Measurements from ENCODE around the gene CHRNA7.

The CHRNA7 gene

DNA sequence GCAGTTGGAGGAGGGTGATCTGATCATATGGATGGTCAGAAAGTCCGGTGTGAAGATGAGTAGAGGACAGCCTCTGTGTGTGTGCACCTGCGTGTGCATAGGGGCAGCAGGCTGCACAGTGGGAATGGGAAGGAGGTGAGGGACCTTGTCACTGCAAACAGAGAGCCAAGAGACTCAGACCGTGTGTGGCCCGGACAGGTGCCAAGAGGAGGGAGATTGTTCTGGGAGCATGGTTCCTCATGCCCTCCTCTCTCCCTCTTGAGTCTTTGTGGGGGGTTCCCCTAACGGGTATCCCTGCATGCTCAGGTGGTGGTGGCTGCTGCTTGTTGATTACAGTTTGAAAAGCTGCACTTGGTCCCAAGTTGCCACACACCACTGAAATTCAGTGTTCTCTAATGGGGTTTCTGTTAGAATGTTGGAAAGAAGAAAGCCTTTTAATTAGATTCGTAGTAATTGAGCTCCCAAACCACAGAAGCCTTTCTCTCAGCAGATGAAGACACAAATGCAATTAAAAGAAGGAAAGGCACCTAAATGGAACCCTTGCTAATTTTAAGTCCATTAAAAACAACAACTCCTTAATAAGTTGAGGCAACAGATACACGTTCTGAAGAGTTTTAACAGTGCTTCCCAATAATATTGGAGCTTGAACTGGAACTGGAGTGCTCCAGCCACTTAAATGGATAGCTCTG, 68.9 kb downstream of the CHRNA7 start:
- Mint-ChIP-seq H3K27ac (no peak overlapping the region), H3K4me1 (ENCODE audit: low read depth) (no peaks in the 10 kb centered on the region), H3K27me3 (no peaks in the 10 kb centered on the region), H3K36me3 (ENCODE audit: low read depth) (no peaks in the 10 kb centered on the region), H3K9me3 (no peaks in the 10 kb centered on the region), H3K4me3 (no peak overlapping the region)
- intact Hi-C loops (cut with micrococcal nuclease) = no loop called here

DNA sequence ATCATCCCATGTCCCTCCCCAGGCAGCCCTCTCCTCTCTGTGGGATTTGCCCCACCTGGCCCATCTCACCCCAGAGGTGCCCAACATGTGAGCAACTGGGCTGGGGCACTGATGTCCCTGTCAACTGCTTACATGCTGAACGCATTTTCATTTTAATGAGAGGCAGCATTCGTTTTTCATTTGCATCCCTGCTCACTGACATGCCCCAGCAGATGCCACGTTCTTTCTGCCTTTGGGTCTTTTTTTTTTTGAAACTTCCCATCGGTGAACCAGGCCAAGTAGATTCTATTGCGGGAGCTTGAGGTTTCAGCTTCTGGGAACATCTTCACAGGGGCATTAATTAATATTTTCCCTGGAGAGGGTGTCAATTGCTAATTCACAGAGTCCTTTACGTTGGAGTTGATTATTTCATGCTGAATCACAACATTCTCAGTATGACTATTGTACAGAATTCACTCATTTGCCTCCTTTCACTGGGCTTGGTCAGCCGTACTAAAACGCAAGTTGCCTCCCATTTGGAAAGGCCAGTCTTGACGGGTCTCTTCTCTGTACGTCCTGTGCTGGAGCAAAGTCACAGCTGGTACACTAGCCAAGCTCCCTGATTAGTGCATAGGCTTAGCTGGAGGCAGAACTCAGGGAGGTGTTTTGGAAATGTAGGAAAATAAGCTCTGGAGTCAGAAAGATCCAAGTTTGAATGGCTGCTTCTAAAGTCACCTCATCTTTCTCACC, 69.8 kb downstream of the CHRNA7 start:
- intact Hi-C loops (cut with micrococcal nuclease) = no loop called here
- Mint-ChIP-seq H3K27ac (no peak overlapping the region), H3K27me3 (peaks cover under 1% of the 10 kb centered on the region), H3K4me3 (no peak overlapping the region), H3K9me3 (no peaks in the 10 kb centered on the region), H3K4me1 (ENCODE audit: low read depth) (no peaks in the 10 kb centered on the region), H3K36me3 (ENCODE audit: low read depth) (no peaks in the 10 kb centered on the region)

DNA sequence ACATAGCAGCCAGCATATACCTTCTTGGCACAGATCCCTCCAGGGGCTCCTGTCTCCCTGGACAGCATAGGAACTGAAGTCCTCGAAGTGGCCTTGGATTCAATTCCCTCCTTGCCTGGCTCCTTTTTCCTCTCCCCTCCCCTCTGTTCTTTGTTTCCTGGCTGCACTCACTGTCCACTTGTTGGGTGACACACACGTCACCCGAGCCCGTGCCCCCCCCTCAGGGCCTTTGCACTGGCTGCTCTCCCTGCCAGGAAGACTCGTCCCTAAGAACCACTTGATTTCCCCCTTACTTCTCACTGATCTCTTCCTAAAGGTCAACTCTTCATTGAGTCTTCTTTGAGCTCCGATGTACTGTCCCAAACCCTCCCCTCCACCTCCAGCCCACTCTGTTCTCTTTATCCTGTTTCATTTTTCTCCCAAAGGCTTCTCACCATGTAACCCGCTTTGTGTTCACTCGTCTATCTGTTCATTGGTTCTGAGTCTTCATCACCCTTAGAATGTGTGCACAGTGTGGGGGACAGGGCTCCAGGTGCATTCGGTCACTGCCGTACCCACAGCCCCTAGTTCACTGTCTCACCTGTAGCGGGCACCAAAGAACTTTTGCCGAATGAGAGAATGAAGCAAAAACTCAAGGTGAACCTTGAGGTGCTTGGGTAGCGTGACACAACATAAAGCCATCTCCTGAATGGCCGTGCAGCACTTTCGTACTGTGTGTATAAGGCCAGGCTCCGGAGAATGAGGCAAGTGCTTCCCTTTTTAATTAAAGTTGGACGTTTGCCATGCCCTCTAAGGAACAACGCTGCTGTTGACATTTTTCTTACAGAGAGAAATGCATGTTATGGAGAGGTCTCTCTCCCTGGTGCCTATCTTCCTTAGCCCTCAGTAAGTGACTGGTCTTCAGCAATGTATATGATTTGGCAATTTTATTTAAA, 74.0 kb downstream of the CHRNA7 start:
- H3K27ac Mint-ChIP-seq = no peak overlapping the region
- intact Hi-C loops (cut with micrococcal nuclease) = no loop called here
- H3K36me3 Mint-ChIP-seq (ENCODE audit: low read depth) = no peaks in the 10 kb centered on the region
- no peaks in the 10 kb centered on the region for H3K9me3 Mint-ChIP-seq
- H3K4me3 Mint-ChIP-seq = no peak overlapping the region
- H3K27me3 Mint-ChIP-seq = peaks cover 7% of the 10 kb centered on the region
- no peaks in the 10 kb centered on the region for H3K4me1 Mint-ChIP-seq (ENCODE audit: low read depth)

DNA sequence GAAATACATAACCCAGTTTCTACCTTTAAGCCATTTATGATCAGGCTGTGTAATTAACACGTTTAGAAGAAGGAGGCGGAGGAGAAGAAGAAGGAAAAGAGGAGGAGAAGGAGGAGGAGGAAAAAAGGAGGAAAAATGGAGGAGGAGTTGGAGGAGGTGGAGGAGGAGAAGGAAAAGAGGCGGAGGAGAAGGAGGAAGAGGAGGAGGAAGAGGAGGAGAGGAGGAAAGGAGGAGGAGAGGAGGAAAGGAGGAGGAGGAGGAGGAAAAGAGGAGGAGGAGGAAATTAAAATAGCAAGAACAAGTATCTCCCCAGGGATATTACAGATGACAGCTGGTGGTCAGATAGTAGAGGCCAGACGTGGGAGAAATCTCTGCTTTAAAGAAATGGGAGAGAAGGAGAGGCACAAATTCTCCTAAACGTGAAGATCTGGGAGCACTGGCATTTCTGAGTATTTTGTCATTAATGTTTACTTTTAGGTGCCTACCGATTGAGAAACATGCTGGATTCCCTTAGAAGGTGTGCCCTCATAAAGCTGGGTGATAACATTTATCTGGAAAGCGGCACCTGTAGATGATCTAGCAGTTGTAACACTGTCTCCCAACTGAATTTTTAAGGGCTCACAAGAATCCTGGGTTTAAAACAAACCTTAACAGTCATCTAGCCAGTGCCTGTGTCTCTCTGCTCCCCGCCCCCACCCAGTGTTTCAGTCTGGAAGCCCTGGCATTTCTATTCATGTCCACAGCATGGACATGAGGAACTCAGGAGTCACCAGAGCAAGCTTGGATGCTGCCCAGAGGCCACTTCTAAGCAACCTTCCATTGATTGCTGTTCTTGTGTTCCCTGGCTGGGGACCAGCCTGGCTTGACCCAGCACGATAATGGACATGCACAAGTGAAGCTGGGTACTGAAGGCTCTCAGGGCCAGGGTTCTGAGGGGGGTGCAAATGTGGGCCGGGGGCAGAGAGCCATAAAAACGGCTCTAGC, 75.2 kb downstream of the CHRNA7 start:
- Mint-ChIP-seq H3K4me3 (no peak overlapping the region), H3K27ac (no peak overlapping the region), H3K27me3 (peaks cover 7% of the 10 kb centered on the region), H3K9me3 (no peaks in the 10 kb centered on the region), H3K36me3 (ENCODE audit: low read depth) (no peaks in the 10 kb centered on the region), H3K4me1 (ENCODE audit: low read depth) (no peaks in the 10 kb centered on the region)
- intact Hi-C loops (cut with micrococcal nuclease) = no loop called here

DNA sequence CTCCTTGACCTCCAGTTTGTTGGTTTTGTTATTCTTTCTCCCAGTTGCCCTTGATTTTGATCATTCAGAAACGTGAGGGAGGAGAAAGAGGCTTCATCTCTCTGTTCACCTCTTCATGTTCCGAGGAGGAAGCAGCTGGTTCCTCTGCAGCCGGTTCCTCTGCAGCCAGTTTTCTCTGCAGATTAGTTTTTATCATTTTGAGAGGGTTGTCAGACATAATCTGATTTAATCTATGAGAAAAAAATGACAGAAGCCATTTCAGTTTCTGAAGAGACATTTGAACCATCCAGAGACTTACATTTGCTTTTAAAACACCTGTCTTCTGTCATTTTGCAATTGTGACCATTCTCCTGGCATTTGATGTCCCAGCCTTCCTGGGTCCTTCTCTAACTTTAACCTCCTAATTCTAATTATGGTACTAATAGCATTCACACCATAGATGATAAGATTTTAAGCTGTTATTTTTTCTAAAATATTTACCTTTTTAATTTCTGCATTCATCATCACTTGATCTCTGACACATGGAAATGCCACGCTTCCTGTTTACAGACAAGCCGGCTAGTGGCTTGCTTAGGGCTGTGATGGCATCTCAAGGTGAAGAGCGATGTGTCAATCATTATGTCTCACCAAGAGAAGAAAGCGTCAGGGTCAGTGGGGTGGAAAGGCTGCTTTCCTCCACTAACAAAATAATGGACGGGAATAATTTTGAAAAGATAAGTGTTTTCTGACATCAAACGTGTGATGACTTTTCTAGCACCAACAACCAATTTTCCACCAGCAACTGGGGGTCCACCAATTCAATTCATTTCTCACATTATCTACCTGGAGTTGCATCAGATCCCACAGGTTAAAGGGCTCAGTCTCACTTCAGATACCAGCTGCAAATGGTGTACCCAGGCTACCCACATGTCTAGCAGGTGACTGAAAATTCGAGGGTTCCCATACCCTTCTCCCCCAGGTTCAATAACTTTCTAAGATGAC, 76.4 kb downstream of the CHRNA7 start:
- intact Hi-C loops (cut with micrococcal nuclease) = no loop called here
- Mint-ChIP-seq H3K27ac (no peak overlapping the region), H3K36me3 (ENCODE audit: low read depth) (no peaks in the 10 kb centered on the region), H3K4me1 (ENCODE audit: low read depth) (no peaks in the 10 kb centered on the region), H3K9me3 (no peaks in the 10 kb centered on the region), H3K27me3 (peaks cover 7% of the 10 kb centered on the region), H3K4me3 (no peak overlapping the region)

DNA sequence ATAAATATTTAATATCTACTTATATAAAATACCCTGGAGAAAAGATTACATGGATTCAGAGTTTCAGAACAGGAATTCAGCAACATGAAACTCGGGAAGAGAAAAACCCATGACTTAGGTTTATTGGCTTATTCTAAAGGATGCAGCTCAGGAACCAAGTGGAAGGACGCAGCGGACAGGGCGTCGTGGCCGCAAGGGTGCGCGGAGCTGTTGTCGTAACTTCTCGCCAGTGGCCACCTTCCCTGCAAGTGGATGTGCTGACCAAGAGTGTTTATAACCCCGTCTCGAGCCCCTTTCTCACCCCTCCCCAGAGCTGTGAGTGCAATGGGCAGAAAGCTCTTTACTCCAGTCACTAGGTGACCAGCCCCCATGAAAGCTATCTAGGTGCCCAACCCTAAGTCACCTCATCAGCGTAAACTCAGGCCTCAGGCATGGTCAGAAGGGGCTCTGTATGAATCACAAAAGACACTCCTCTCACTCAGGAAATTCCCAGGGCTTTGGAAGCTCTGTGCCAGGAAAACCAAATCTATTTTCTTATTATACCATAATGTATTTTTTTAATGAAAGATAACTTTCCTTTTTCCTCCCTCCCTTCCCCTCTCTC, 77.3 kb downstream of the CHRNA7 start:
- H3K9me3 Mint-ChIP-seq = no peaks in the 10 kb centered on the region
- no peak overlapping the region for H3K27ac Mint-ChIP-seq
- intact Hi-C loops (cut with micrococcal nuclease) = no loop called here
- H3K36me3 Mint-ChIP-seq (ENCODE audit: low read depth) = no peaks in the 10 kb centered on the region
- peaks cover 7% of the 10 kb centered on the region for H3K27me3 Mint-ChIP-seq
- no peak overlapping the region for H3K4me3 Mint-ChIP-seq
- H3K4me1 Mint-ChIP-seq (ENCODE audit: low read depth) = no peaks in the 10 kb centered on the region

DNA sequence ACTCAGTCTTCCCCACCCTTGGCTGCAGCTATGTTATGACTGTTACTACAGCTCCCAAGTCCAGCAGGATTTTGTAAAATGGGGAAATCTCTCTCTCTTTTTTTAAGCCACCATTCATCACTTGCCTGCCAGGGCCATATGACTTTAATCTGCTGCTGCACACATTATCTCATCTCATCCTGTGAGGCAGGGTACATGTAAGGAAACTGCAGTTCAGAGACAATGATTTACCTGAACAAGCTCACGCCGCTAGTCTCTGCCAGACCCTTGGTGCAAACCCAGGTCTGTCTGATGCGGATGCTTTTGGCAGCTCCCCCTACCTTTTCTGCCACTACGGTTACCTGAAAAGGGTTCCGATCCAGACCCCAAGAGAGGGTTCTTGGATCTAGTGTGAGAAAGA, 78.3 kb downstream of the CHRNA7 start:
- Mint-ChIP-seq H3K36me3 (ENCODE audit: low read depth) (no peaks in the 10 kb centered on the region), H3K27ac (no peak overlapping the region), H3K4me1 (ENCODE audit: low read depth) (no peaks in the 10 kb centered on the region), H3K27me3 (peaks cover 7% of the 10 kb centered on the region), H3K4me3 (no peak overlapping the region), H3K9me3 (no peaks in the 10 kb centered on the region)
- intact Hi-C loops (cut with micrococcal nuclease) = no loop called here

DNA sequence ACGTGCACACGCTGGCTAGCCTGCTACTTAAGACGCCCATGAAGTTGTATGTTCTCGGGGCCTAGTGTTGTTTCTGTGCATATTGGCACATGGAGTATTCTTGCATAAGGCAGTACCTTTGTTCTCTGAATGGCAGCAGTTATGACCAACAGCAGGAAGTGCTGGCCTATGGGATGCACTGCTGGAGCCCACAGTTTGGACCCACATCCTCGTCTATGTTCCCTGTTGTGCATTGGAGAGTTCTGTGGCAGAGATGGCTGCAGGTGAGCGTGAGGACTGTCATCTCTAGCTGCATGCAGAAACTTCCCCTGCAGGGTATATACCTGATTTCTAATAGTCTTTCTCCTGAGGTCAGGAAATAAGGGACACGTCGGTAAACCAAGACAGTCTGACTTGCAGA, 81.8 kb downstream of the CHRNA7 start:
- Mint-ChIP-seq H3K4me1 (ENCODE audit: low read depth) (no peaks in the 10 kb centered on the region), H3K9me3 (no peaks in the 10 kb centered on the region), H3K27ac (no peak overlapping the region), H3K27me3 (peaks cover 1% of the 10 kb centered on the region), H3K4me3 (no peak overlapping the region), H3K36me3 (ENCODE audit: low read depth) (no peaks in the 10 kb centered on the region)
- intact Hi-C loops (cut with micrococcal nuclease) = loop anchor here (10.0 kb wide), 1 partner anchor 47 kb away; no protein-coding TSS in a partner anchor

DNA sequence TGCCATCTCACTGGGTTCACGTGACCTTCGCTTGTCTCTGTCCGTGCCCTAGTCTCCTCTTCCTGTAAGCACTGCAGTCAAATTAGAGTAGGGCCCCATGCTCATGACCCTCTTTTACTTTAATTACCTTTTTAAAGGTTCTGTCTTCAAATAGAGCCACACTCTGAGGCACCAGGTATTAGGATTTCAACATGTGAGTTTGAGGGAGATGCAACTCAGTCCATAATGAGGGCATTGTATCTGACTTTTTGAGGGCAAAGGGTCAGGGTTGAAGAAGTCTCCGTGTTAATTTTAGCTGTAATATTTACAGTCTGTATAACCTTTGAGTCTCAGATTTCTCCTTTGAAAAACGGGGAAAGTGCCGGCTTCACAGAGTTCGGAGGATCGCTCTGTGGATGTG, 82.9 kb downstream of the CHRNA7 start:
- Mint-ChIP-seq H3K36me3 (ENCODE audit: low read depth) (no peaks in the 10 kb centered on the region), H3K4me1 (ENCODE audit: low read depth) (no peaks in the 10 kb centered on the region), H3K9me3 (no peaks in the 10 kb centered on the region), H3K27me3 (no peaks in the 10 kb centered on the region), H3K27ac (no peak overlapping the region), H3K4me3 (no peak overlapping the region)
- intact Hi-C loops (cut with micrococcal nuclease) = loop anchor here (10.0 kb wide), 1 partner anchor 48 kb away; no protein-coding TSS in a partner anchor

DNA sequence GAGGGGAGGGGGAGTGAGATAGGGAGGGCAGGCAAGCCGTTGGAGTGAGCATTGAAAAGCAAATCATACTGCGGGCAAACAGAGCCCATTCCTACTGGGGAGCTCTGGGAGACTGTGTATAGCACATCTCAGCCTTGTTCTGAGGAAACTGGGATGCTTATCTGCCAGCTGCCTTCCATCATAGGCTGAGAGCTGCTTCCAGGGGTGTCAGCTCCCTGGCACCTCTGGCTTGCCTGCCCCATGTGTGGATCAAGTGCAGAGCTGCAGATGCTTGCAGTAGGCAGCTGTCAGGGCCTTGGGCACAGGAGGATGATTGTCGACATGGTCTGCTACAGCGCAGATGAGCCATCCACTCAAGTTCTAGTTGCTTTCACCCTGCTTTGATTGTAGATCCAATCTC, 86.8 kb downstream of the CHRNA7 start:
- H3K36me3 Mint-ChIP-seq (ENCODE audit: low read depth) = no peaks in the 10 kb centered on the region
- intact Hi-C loops (cut with micrococcal nuclease) = loop anchor here (10.0 kb wide), 1 partner anchor 52 kb away; no protein-coding TSS in a partner anchor
- H3K4me1 Mint-ChIP-seq (ENCODE audit: low read depth) = no peaks in the 10 kb centered on the region
- H3K27ac Mint-ChIP-seq = no peak overlapping the region
- H3K4me3 Mint-ChIP-seq = no peak overlapping the region
- H3K9me3 Mint-ChIP-seq = no peaks in the 10 kb centered on the region
- H3K27me3 Mint-ChIP-seq = no peaks in the 10 kb centered on the region

DNA sequence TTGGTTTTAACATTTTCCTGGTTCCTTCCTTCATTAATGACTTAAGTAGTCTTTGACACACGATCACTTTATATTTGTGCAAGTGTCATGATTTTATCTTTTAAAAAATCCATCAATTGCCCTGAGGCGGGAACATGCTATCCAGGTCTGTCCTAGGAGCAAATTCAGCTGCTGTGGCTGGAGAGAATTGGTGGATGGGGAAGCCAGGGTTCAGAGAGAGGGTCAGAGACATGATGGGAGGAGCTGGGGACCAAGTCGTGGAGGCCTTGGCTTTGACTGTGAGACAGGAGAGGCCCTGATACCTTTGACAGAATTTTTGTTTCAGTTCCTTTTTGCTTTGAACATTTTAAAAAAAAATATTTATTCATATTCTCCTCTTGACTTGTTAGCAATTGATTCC, 89.0 kb downstream of the CHRNA7 start:
- no peak overlapping the region for H3K4me3 Mint-ChIP-seq
- no peaks in the 10 kb centered on the region for H3K36me3 Mint-ChIP-seq (ENCODE audit: low read depth)
- H3K27me3 Mint-ChIP-seq = no peaks in the 10 kb centered on the region

More for the DNA sequence above, 89.0 kb downstream of the CHRNA7 start:
- Mint-ChIP-seq H3K4me1 (ENCODE audit: low read depth) (no peaks in the 10 kb centered on the region), H3K9me3 (no peaks in the 10 kb centered on the region), H3K27ac (no peak overlapping the region)
- intact Hi-C loops (cut with micrococcal nuclease) = loop anchor here (10.0 kb wide), 1 partner anchor 54 kb away; no protein-coding TSS in a partner anchor
